Measurements from ENCODE around the gene FAM156B.
"Not testable (repeated sequence)": the region's sequence is repeated elsewhere in the genome, so short reads cannot be mapped to it uniquely, and the experiment has no call there.

The FAM156B gene

DNA sequence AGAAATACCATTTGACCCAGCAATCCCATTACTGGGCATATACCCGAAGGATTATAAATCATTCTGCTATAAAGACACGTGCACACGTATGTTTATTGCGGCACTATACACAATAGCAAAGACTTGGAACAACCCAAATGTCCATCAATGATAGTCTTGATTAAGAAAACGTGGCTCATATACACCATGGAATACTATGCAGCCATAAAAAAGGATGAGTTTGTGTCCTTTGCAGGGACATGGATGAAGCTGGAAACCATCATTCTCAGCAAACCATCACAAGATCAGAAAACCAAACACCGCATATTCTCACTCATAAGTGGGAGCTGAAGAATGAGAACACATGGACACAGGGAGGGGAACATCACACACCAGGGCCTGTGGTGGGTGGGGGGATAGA, 33.1 kb downstream of the FAM156B start:
- not testable (repeated sequence) for DNase-seq

GRCh38 chrX:52933213-52933612, 36.1 kb downstream of the FAM156B start:
- DNase-seq = no peak

- DNase-seq = no peak
Measured at GRCh38 chrX:52933976-52934703, 37.0 kb downstream of the FAM156B start.

- peak; percentile 97 for DNase-seq
Measured at GRCh38 chrX:52934704-52935469, 37.8 kb downstream of the FAM156B start.

DNA sequence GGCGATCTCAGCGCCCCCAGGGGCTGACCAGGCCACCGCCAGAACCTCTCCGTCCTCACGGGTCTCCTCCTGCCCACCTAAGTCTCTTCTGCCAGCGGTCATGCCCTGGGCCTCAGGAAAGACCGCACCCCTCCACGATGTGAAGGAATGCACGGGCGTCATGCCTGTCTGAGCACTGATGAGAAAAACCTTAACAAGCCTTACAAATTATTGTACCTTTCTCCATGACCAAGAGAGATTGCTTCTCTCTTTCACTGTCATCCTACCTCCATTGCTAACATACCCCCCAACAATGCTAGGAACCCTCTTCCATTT, 38.3 kb downstream of the FAM156B start:
- DNase-seq = not testable (repeated sequence)

- not testable (repeated sequence) for DNase-seq
Measured at GRCh38 chrX:52940704-52941103, 43.6 kb downstream of the FAM156B start.

- not testable (repeated sequence) for DNase-seq
Measured at GRCh38 chrX:52941728-52942127, 44.6 kb downstream of the FAM156B start.

DNA sequence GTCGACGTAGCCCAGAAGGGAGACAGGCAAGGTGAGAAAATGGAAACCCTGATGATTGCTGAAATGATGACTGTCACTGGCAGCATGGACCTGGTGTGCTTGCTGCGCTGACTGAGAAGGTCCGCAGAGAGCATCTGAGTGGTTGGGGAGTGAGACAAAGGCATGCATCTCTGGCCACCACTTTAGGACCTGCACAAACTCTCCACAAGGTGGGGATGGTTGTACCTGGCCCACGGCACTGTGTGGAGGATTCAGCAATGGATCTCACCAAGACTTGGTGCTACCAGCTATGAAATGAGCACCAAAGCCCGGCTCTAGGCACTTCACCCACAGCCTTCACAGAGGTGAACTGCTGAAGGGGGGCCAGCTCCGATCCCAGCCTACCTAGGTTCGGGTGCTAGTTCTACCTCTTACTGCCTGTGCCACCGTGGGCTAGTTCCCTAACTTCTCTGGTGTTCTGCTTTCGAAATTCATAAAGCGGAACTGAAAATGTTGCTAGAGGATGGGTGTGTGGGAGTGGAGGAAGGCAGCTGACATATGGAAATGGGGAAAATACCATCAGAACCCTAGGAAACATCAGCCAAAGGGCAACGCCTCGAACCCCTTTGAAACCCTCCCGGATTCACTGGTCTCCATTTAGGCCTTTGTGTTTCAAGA, 48.8 kb downstream of the FAM156B start:
- DNase-seq = not testable (repeated sequence)

DNA sequence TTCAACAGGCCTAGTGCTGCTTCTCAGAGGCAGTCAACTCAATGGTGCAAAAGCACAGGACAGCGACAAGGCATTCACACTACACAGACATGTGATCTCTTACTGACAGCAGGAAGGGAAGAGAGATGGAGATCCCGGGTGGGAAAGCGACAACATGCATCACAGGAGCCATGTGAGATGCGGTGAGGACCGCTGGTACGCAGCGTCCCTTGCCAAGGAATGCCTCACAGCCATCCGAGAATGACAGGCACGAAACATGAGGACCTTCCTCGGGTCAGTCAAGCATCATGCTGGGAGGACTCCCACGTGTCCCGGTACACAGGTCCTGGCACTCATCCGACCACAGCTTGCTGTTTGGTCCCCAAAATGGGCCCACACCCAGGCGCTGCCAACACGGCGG, 50.4 kb downstream of the FAM156B start:
- DNase-seq = not testable (repeated sequence)

GRCh38 chrX:52948265-52948664, 51.1 kb downstream of the FAM156B start:
- DNase-seq = not testable (repeated sequence)

GRCh38 chrX:52949325-52949724, 52.2 kb downstream of the FAM156B start:
- not testable (repeated sequence) for DNase-seq

GRCh38 chrX:52949884-52950283, 52.8 kb downstream of the FAM156B start:
- DNase-seq = not testable (repeated sequence)

Measured in activated CD8-positive, alpha-beta memory T cell treated with anti-CD3 and anti-CD28 coated beads, Interleukin-2, amount 50 U/mL, for 48 hours (primary cell).